ENCODE data around the gene RHBDD3.
A peak's percentile ranks its signal among the peaks of the same experiment; 100 is the strongest.
"Not testable (repeated sequence)": the region's sequence is repeated elsewhere in the genome, so short reads cannot be mapped to it uniquely, and the experiment has no call there.

The RHBDD3 gene

DNA sequence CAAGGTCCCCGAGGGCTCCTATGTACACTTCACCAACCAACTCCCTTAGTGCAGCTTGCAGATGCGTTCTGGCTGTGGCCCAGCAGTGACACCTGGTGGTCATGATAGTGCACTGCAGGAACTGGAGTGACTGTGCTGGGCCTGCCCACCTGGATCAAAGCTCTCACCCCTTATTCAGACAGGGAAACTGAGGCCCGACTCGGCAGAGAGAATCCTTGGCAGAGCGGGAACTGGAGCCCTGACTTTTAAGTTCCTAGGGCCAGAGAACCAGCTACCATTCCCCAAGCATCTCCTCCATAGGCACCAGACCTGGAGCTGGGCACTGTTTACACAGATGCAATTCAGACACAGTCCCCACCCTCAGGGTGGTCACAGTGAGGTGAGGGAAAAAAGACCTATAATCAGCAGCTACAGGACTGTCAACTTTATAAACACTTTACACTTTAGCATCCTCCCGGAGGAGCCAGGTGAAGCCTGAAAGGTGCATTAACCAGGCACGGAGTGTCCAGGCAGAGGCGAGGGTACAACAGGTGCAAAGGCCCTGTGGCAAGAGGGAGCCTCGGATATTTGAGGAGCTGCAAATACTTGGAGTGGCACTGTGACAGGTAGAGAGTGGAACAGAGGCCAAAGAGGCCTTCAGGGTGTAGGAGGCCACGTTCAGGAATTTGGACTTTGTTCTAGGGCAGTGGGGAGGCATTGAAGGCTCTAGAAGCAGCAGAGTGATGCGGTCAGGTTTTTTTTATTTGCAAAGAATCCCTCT lies 22.0 kb downstream of the RHBDD3 start:
- ATAC-seq, result peak; percentile 68 to 83

DNA sequence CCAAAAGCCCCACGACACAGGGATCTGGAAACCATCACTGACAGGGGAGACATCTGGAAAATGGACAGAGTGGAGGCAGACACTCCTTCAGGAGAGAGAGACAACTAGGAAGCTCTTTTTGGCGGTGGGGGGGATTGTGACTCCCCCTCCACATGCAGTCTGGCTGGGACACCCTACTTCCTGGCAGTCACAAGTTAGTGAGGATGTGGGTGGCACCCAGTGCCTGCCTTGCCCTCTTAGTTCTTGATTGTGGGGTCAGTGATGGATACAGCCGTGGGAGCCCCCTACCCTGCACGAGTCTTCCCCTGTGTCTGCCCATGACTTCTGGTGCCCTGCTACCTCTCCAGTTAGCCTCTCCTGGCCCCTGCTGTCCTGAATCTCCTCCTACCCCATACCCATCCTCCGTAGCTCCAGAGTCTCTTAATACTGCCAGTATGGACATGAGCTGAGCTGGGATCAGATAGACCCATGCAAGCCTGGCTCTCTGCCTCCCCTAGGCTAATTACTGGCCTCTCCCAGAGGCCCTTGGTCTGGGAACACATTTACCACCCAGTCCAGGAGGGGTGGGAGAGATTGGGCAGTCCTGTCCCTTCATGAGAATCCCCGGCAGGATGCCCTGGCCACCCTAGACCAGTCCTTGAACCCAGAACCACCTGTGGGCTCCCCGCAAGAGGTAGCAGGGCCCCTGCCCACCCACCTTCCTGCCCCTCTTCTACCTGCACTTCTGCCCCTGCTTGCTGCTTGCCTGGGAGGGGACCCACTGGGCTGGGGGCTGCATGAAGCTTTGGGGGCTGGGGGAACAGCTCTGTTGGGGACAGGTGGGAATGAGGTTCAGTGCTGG lies 22.8 kb downstream of the RHBDD3 start:
- no peak for ATAC-seq

DNA sequence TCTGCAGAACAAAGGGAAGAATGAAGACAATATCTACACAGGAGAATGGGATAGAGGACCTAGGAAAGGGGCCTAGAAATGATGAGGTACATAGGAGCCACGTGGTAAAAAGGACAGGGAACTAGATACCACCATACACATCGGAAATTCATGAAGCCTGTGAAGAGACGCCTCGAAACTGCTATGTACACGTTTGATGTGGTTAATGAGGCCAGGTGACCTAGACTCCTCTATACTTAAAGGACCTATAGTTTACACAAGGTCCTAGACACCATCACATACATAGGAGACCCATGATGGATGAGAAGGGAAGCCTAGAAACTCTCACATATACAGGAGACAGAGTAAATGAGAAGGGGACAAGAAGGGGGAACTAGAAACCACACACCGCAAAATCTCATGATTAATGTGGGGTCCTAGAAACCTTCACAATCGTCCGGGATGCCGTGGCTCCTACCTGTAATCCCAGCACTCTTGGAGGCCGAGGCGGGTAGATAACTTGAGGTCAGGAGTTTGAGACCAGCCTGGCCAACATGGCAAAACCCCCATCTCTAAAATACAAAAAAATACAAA lies 23.8 kb downstream of the RHBDD3 start:
- ATAC-seq, result no peak

DNA sequence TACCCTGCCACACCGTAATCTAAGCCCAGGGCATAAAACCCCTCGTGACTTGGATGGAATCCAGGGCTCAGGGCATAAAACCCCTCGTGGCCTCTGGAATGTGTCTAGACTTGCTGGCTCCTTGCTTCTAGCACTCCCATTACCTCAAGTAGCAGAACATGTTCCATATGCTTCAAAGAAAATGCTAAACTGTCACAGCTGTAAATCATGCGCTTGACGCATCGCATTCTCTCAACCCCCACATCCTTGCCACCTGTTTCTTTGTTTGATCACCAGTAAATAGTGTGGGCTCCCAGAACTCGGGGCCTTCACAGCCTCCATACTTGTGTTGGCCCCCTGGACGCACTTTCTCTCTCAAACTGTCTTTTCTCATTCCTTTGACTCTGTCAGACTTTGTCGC lies 27.3 kb downstream of the RHBDD3 start:
- not testable (repeated sequence) for ATAC-seq

DNA sequence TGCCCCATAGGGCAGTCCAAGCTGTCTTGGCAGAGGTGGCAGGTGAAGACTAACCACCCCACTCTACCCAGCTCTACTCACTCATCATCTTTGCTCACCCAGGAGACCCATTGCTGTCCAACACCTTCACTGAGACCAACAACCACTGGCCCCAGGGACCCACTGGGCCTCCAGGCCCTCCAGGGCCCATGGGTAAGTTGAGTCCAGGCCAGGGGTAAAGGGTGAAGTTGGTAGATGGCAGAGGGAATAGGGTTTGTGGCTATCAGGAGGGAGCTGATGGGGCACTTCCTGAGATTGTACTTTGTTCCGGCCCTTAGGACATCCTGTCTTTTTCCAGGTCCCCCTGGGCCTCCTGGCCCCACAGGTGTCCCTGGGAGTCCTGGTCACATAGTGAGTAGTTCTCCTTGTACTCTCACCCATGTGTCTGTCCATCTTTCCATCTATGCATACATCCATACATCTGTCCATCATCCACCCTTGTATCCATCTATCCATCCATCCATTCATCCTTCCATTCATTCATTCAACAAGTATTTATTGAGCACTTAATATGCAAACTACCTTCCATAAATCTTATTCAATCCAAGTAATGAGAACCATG lies 34.4 kb downstream of the RHBDD3 start:
- ATAC-seq, result no peak

DNA sequence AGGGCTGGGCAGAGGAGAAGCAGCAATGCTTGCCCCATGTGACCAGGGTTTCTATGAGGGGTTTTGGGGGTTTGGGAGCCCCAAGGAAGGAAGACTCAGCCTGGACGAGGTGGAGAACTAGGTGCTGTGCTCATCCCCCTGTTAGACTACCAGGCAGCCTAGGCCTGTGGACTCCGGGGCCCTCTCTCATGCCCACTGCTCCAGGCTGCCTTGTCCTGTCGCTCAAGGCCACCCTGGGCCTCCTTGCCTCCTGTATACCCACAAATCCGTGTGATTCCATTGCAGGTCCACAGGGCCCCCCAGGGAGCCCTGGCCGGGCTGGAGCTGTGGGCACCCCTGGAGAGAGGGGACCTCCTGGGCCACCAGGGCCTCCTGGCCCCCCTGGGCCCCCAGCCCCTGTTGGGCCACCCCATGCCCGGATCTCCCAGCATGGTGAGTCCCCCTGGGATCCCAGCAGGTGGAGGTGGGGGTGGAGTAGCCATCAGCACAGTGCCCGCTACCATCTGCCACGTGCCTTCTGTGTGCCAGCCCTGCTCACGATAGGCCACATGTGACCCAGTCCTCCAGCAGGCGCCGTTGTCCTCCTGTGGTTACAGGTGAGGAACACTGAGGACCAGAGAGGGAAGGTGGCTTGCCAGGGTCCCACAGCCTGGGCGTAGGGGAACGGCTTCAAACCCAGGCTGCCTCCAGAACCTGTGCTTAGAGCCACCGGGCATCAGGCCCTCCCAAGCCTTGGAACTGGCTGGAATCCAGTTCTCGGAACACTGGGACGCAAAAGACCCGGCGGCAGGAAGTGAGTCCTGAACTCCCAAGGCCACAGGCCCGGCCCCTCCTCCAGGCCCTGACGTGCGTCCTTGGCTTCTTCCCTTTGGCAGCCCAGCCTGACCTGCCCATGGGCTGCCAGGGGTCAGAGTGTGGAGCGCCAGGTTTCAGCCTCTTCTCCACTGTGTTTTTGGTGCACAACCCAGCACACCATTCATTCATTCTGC lies 35.5 kb downstream of the RHBDD3 start:
- ATAC-seq, result no peak

DNA sequence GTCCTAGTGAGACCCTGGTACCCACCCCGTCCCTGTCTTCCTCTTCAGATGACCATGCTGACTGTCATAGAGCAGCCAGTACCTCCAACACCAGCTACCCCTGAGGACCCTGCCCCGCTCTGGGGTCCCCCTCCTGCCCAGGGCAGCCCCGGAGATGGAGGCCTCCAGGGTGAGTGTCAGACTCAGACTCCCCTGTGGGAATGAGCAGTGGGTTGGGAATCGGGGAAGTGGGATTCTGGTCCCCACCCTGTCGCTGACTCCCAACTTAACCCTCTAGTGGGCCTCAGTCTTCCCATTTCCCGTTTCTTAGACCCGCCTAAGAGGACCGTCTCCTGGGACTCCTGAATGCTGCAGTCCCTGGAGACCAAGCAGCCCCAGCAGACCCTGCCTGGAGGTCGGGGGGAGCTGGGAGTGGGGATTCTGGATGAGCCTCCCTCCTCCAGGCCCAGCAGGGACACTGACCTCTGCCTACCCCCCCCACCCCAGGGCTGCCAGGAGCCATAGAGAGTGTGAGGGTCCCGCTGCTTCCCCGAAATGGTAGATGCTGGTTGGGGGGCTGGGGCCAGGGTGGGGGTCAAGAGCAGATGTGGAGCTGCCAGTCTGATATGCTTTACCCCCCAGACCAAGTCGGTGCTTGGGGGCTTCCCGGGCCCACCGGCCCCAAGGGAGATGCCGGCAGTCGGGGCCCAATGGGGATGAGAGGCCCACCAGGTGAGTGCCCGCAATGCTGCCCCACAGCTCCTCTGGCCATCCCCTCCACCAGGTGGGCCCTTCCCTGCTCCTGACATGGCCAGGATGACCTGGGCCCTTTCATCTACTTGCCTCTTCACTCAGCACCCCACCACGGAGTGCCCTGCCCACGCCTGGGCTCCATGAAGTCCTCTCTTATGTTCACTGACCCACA lies 36.6 kb downstream of the RHBDD3 start:
- ATAC-seq, result no peak

DNA sequence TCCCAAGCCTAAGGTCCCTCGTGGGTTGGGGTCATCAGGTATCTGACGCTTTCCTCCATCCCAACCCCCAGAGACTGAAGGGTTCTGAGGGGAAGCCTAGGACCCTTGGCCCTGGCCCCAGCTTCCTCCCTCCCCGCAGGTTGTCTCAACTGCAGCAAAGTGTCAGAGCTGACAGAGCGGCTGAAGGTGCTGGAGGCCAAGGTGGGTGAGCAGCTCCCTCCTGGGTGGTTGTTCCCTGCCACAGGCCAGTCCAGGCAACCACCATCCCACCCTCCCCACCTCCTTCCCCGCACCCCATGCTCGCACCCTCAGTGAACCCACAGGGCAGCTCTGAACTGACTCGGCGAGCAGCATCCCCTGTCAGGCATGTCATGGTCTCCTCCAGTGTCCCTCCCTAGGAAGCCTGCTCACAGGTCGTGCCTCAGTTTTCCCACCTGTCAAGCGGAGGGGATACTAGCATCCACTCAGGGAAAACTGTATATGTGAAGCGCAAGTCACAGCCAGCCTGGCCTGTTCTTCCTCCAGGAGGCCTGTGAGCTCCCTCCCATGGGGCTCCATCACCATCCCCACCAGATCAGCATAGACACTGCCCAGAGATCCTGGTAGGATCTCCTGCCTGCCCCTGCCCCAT lies 41.3 kb downstream of the RHBDD3 start:
- no peak for ATAC-seq

DNA sequence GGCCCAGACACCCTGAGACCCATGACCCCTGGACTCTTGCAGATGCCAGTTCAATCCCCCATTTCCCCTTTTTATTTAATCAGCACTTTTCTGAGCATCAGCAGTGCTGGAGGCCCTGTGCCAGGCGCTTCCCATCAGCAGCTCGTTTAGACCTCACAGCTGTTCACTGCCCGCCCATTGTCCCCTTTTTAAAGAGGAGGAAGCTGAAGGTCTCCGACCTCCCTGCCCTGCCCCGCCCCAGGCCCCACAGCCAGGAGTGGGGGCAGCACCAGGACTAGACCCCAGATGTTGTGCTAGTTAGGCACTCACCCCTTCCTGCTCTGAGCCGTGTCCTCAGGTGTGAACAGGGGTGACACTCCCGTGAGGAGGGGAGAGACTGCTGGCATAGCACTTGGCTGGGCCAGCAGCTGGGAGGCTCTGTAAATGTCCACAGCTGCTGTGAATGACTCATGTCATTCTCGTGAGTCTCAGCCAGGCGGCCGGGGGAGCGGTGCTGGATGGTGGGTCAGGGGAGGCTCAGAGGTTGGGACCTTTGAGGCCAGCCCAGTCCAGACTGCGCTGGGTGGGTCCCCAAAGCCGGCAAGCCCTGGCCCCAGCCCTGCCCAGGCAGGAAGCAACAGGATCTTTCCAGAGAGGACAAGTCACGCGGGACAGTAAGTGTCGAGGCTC lies 42.2 kb downstream of the RHBDD3 start:
- no peak for ATAC-seq

DNA sequence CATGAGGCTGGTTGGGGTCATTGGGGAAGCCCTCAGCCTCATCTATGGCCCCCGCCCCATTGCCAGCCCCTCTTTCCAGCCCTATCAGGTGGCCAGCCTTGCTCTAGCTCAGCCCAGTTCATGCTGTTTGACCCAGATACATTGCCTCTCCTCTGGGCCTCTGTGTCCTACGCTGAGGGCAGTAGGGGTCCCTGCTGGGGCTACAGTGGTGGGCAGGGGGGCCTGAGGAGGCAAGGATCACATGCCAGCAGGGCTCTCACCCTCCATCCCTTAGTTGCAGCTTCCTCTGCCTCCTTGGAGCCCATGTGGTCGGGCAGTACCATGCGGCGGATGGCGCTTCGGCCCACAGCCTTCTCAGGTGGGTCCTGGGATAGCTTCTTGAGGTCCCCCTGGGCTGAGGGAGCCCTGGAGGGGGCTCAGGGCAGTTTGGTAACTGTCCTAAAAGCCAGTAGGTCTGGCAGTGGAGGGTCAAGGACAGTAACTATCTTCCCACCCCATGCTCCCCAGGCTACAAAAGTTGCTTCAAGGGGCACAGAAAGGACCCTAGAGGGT lies 42.8 kb downstream of the RHBDD3 start:
- ATAC-seq, result no peak

DNA sequence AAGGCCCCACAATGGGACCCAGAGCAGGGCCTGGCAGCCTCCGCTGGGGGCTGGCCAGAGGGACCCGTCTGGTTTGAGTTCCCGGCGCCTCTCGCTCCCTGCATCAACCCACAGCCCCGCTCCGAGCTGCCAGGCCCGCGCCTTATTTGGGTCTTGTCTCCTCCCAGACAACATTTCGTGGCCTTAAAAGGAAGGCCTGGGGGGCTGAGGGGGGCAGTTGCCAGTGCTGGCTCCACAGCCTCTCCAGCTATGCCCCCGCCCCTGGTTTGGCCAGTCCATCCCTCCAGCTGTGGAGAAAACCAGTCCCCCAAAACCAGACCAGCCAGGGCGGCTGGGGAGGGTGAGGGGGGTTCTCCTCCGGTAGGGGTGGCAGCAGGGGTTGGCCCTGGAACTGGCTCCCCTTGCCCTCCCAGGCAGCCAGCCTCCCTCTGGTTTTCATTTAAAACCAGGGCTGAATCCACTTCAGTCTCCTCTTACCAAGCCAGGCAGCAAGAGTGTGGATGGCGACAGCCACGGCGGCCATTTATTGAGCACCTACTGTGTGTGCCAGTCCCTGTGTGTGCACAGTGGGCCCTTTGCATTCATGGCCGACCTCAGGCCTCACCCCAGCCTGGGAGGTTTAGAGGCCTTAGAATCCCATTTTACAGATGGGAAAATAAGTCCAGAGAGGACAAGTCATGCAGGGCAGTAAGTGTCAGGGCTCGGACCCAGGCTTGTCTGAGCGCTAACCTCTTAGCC lies 43.5 kb downstream of the RHBDD3 start:
- ATAC-seq, result no peak

DNA sequence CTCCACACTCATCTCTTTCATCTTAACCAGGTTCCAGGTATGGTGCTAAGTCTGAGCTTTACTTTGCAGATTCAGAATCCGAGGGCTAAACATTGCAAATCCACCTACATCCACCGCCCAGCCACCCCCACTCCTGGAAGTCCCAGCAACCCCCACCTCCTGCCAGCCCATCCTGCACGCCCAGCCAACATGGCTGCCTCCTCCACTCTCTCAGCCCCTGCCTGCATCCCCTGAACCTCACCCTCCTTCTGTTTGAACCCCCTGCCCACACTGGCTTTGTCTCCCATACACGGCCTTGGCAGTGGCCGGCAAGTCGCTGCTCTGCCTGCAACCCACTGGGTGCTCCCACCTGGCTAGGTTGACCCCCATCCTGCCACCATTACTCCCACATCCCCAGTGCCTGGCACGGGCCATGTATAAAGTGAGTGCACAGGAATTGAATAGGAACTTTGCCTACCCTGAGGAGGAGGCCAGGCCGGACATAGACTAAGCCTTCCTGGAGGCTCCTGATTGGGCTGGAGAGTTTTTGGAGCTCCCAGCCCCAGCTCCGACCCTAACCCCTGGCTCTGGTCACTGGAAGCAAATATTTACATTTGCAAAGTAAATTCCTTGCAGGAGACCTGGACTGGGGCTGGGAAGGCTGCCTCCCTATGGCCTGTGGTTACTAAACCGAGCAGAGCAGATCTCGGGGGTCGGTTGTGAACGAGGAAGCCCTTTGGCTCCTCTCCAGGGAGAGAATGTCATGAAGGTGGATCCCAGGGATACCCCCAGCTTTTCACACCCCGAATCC lies 47.7 kb downstream of the RHBDD3 start:
- ATAC-seq, result no peak

DNA sequence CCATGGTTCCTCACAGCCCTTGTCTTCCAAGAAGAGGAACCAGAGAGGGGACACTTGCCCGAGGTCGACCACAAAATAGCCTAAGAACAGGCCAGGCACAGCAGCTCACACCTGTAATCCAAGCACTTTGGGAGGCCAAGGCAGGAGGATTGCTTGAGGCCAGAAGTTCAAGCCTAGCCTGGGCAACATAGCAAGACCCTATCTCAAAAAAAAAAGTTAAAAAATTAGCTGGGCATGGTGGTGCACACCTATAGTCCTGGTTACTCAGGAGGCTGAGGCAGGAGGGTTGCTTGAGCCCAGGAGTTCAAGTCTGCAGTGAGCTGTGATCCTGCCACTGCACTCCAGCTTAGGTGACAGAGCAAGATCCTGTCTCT lies 48.4 kb downstream of the RHBDD3 start:
- not testable (repeated sequence) for ATAC-seq

DNA sequence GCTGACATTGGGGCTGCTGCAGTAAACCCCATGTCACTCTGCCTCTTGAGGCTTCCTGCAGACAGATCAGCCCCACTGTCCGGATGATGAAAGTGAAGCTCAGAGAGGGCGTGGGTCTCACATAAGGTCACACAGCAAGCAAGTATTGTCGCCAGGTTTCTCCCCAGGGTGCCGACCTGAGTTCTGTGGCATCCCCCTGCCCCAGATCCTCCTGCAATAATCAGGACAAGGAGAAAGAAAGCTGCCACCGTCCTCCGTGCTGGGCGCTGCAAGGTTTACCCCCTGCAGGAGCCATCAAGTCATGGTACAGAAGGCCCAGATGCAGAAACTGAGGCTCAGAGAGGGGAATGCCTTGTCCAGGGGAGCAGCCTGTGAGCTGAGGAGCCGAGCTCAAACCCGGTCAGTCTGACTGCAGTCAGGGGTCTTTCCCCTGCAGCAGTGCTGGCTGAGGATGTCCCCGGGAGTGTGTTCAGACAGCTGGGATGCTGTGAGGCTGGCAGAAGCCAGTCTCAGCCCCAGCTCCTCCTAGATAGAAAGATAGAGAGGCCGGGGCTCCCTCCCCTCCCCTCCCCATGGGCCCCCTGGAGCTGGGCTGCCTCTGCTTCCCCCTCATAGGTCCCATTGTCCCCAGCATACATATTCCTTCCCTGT lies 48.9 kb downstream of the RHBDD3 start:
- ATAC-seq, result no peak

DNA sequence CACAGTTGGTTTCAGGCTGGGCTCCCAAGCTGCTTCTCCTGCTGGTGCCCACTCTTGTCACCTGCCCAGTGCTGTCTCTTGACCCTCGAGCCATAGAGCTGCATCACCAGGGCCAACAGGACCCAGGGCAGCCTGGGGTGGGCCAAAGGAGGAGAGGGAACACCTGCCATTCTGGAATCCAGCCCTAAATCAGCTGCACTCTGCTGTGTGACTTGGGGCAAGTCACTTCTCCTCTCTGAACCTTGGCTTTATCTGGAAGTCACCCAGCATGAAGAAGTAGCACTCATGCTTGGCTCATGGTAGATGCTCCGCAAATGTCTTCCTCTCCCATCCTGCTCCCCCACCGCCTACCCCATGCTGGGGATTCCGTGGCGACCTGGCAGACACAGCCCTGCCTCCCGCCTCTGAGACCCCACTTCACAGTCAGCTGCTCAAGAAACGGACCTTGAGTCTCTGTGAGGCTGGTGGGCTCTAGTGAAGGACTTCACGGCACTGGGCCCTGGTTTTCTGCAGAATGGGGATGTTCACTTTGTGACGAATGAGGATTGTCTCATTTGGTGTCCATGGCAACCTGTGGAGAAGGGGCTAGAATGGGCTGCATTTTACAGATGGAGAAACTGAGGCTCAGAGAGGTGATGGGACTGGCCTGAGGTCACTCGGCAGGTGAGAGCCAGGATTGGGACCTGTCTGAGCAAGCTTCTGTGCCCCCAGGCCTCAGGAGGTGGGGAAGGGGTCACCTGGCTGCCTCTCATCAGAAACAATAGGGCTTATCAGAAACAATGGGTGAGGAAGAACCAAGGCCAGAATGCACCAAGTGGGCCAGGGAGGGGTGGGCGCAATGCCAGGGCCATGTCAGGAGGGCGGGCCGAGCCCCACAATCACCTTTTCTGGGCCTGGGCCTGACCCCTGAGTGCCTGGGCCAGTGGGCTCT lies 49.7 kb downstream of the RHBDD3 start:
- no peak for ATAC-seq
